Nephron (organoid): ENCODE data around the gene MT2A.

Experiments used
- H3K27ac Mint-ChIP-seq, 3 experiments: 2 replicates each; pipeline ENCODE4 v1.8.0; 2020; ENCODE audit warnings: mixed read lengths in 3 of 3, mild to moderate bottlenecking in 2 of 3, moderate library complexity in 1 of 3
- H3K27me3 Mint-ChIP-seq: 2 replicates; pipeline ENCODE4 v1.8.0; 2021; ENCODE audit warnings: low read depth, mild to moderate bottlenecking, moderate library complexity, mixed read lengths
- H3K36me3 Mint-ChIP-seq: 2 replicates; pipeline ENCODE4 v1.8.0; 2020; ENCODE audit warnings: low read depth, mixed read lengths
- H3K4me1 Mint-ChIP-seq: 2 replicates; pipeline ENCODE4 v1.8.0; 2020; ENCODE audit warnings: mixed read lengths
- H3K4me3 Mint-ChIP-seq, 3 experiments: 2 replicates each; pipeline ENCODE4 v1.8.0; 2020; ENCODE audit warnings: mild to moderate bottlenecking in 3 of 3, mixed read lengths in 3 of 3, moderate library complexity in 2 of 3
- H3K9me3 Mint-ChIP-seq: 2 replicates; pipeline ENCODE4 v1.8.0; 2020; ENCODE audit warnings: mixed read lengths
- TF ChIP-seq, protein P1 (sequence below), 3 experiments: fragments of 200-600 bp; sonication (generic); IDR thresholded peaks; one replicate each; pipeline ENCODE4 v1.5.0; 2021; ENCODE audit warnings: antibody characterized with exemption in 3 of 3; ENCODE audit not compliant: unreplicated experiment in 3 of 3

Gene MT2A

DNA sequence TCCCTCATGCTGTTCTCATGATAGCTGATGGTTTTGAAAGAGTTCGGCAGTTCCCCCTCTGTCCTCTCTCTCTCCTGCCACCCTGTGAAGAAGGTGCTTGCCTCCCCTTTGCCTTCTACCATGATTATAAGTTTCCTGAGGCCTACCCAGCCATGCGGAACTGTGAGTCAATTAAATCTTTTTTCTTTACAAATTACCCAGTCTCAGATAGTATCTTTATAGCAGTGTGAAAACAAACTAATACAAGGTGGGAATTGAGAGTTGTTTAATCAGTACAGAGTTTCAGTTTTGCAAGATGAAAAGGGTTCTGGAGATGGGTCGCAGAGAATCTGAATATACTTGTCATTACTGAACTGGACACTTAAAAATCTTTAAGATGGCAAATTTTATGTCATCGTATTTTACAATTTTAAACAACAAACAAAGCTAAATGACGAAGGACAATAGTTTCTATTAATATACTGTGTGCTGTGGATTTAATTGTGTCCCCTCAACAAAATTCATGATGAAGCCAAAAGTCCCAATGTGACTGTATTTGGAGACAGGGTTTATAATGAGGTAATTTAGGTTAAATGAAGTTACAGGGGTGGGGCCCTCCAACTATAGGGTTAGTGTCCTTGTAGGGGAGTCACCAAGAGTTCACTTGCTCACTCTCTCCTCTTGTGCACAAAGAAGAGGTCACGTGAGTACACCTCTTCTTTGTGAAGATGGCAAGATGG is 14.7 kb upstream of the MT2A start:
- H3K4me1 Mint-ChIP-seq = peaks cover 7% of the 10 kb centered on the region
- no peak overlapping the region for H3K4me3 Mint-ChIP-seq
- H3K36me3 Mint-ChIP-seq = no peaks in the 10 kb centered on the region
- H3K27me3 Mint-ChIP-seq = peaks cover 85% of the 10 kb centered on the region
- TF ChIP-seq, protein P1, sequence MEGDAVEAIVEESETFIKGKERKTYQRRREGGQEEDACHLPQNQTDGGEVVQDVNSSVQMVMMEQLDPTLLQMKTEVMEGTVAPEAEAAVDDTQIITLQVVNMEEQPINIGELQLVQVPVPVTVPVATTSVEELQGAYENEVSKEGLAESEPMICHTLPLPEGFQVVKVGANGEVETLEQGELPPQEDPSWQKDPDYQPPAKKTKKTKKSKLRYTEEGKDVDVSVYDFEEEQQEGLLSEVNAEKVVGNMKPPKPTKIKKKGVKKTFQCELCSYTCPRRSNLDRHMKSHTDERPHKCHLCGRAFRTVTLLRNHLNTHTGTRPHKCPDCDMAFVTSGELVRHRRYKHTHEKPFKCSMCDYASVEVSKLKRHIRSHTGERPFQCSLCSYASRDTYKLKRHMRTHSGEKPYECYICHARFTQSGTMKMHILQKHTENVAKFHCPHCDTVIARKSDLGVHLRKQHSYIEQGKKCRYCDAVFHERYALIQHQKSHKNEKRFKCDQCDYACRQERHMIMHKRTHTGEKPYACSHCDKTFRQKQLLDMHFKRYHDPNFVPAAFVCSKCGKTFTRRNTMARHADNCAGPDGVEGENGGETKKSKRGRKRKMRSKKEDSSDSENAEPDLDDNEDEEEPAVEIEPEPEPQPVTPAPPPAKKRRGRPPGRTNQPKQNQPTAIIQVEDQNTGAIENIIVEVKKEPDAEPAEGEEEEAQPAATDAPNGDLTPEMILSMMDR (IDR thresholded peaks at IDR 0.05; ENCODE audit: unreplicated experiment in 3 of 3) = no peak
- H3K9me3 Mint-ChIP-seq = peaks cover 2% of the 10 kb centered on the region
- no peak overlapping the region for H3K27ac Mint-ChIP-seq

DNA sequence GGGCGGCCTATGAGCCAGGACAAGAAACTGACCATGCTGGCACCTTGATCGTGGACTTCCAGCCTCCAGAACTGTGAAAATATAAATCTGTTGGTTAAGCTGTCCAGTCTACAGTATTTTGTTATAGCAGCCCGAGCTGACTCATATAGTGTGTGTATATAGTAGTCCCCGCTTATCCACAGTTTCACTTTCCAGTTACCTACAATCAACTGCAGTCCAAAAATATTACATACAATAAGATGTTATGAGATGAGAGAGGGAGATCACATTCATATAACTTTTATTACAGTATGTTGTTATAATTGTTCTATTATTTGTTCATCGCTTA is 14.1 kb upstream of the MT2A start:
- TF ChIP-seq, protein P1 (IDR thresholded peaks at IDR 0.05; ENCODE audit: unreplicated experiment in 3 of 3) = no peak
- H3K27ac Mint-ChIP-seq = no peak overlapping the region
- peaks cover 80% of the 10 kb centered on the region for H3K27me3 Mint-ChIP-seq
- no peaks in the 10 kb centered on the region for H3K36me3 Mint-ChIP-seq
- peaks cover 2% of the 10 kb centered on the region for H3K9me3 Mint-ChIP-seq
- H3K4me1 Mint-ChIP-seq = peaks cover 7% of the 10 kb centered on the region
- no peak overlapping the region for H3K4me3 Mint-ChIP-seq

- Mint-ChIP-seq H3K27me3 (peaks cover 56% of the 10 kb centered on the region), H3K36me3 (no peaks in the 10 kb centered on the region), H3K27ac (no peak overlapping the region), H3K9me3 (peaks cover 2% of the 10 kb centered on the region), H3K4me3 (no peak overlapping the region), H3K4me1 (no peaks in the 10 kb centered on the region)
- TF ChIP-seq, protein P1 (IDR thresholded peaks at IDR 0.05; ENCODE audit: unreplicated experiment in 3 of 3) = peak; percentile 36 to 41 (median 40)
Measured at GRCh38 chr16:56600398-56600999, 7.9 kb upstream of the MT2A start.

GRCh38 chr16:56601325-56601724 is 7.1 kb upstream of the MT2A start:
- Mint-ChIP-seq H3K9me3 (peaks cover 2% of the 10 kb centered on the region), H3K27me3 (peaks cover 54% of the 10 kb centered on the region), H3K36me3 (no peaks in the 10 kb centered on the region), H3K4me3 (no peak overlapping the region), H3K27ac (no peak overlapping the region), H3K4me1 (peaks cover 3% of the 10 kb centered on the region)
- TF ChIP-seq, protein P1 (IDR thresholded peaks at IDR 0.05; ENCODE audit: unreplicated experiment in 3 of 3) = no peak

- TF ChIP-seq, protein P1 (IDR thresholded peaks at IDR 0.05; ENCODE audit: unreplicated experiment in 3 of 3) = peak; percentile 22 to 36 (median 32)
- H3K27me3 Mint-ChIP-seq = peaks cover 39% of the 10 kb centered on the region
- H3K9me3 Mint-ChIP-seq = no peaks in the 10 kb centered on the region
- no peak overlapping the region for H3K4me3 Mint-ChIP-seq
- no peak overlapping the region for H3K27ac Mint-ChIP-seq
- no peaks in the 10 kb centered on the region for H3K36me3 Mint-ChIP-seq
- H3K4me1 Mint-ChIP-seq = peaks cover 23% of the 10 kb centered on the region
Measured at GRCh38 chr16:56603589-56603988, 4.8 kb upstream of the MT2A start.

GRCh38 chr16:56604966-56605365 is 3.4 kb upstream of the MT2A start:
- H3K4me3 Mint-ChIP-seq = no peak overlapping the region
- H3K4me1 Mint-ChIP-seq = peaks cover 35% of the 10 kb centered on the region
- peaks cover 48% of the 10 kb centered on the region for H3K27me3 Mint-ChIP-seq
- no peaks in the 10 kb centered on the region for H3K9me3 Mint-ChIP-seq
- peak overlapping the region in 1 of 3 experiments; percentile 60 for H3K27ac Mint-ChIP-seq
- H3K36me3 Mint-ChIP-seq = no peaks in the 10 kb centered on the region
- TF ChIP-seq, protein P1 (IDR thresholded peaks at IDR 0.05; ENCODE audit: unreplicated experiment in 3 of 3) = no peak
